Kidney epithelial cell (primary cell): ENCODE results near the gene BOD1L1. TPM values are rescaled to one million over a fixed set of nuclear protein-coding genes. Genes with fewer than 3 reads are reported as not detected.

ENCODE experiments used
- DNase-seq: peaks from one replicate; pipeline ENCODE4 v3.0.0-alpha.2; 2010; ENCODE audit warnings: low read depth
- H3K27me3 ChIP-seq: 2 replicates; pipeline ENCODE4 v1.6.0; 2011; ENCODE audit warnings: low read length; ENCODE audit not compliant: control insufficient read depth, insufficient read depth
- H3K36me3 ChIP-seq: 2 replicates; pipeline ENCODE4 v1.5.1; 2011; ENCODE audit warnings: low read length; ENCODE audit not compliant: control insufficient read depth, insufficient read depth
- H3K4me3 ChIP-seq: 2 replicates; pipeline ENCODE4 v1.5.1; 2011; ENCODE audit warnings: low read depth, mild to moderate bottlenecking, control low read depth, low read length
- CTCF ChIP-seq: IDR thresholded peaks from 2 replicates; pipeline ENCODE4 v1.5.1; 2011; ENCODE audit warnings: mild to moderate bottlenecking, moderate library complexity, low read length, control low read depth, inconsistent platforms; ENCODE audit not compliant: insufficient read depth, poor library complexity, severe bottlenecking
- total RNA-seq: library from RNA; depleted of rRNA; stranded (reverse); fragments of >200 nt; gene quantifications from 2 replicates; pipeline ENCODE4 v1.2.3, GENCODE V29; 2015

Gene BOD1L1
- total RNA-seq, 1 donor from 2014 or later = 35.2 TPM

GRCh38 chr4:13524504-13525243 is 102.9 kb downstream of the BOD1L1 start:
- H3K36me3 ChIP-seq = no peaks in the 10 kb centered on the region
- no peak for DNase-seq
- H3K27me3 ChIP-seq = peaks cover 82% of the 10 kb centered on the region
- no peak for TF ChIP-seq CTCF
- no peak overlapping the region for H3K4me3 ChIP-seq

GRCh38 chr4:13523591-13524503 is 103.7 kb downstream of the BOD1L1 start:
- Histone ChIP-seq H3K27me3 (peaks cover 74% of the 10 kb centered on the region), H3K4me3 (no peak overlapping the region), H3K36me3 (no peaks in the 10 kb centered on the region)
- no peak for DNase-seq
- TF ChIP-seq CTCF = no peak

GRCh38 chr4:13523105-13523477 is 104.4 kb downstream of the BOD1L1 start:
- DNase-seq = no peak
- TF ChIP-seq CTCF = no peak

GRCh38 chr4:13522282-13523104 is 105.0 kb downstream of the BOD1L1 start:
- Histone ChIP-seq H3K4me3 (no peak overlapping the region), H3K36me3 (no peaks in the 10 kb centered on the region), H3K27me3 (peaks cover 60% of the 10 kb centered on the region)
- DNase-seq = no peak
- TF ChIP-seq CTCF = no peak

More at GRCh38 chr4:13523105-13523477, 104.4 kb downstream of the BOD1L1 start:
- H3K27me3 ChIP-seq = peaks cover 66% of the 10 kb centered on the region
- no peaks in the 10 kb centered on the region for H3K36me3 ChIP-seq
- H3K4me3 ChIP-seq = no peak overlapping the region

GRCh38 chr4:13521047-13521446 is 106.5 kb downstream of the BOD1L1 start:
- no peak for DNase-seq
- H3K36me3 ChIP-seq = no peaks in the 10 kb centered on the region
- TF ChIP-seq CTCF = no peak
- no peak overlapping the region for H3K4me3 ChIP-seq
- H3K27me3 ChIP-seq = peaks cover 46% of the 10 kb centered on the region

Other genes starting within 250 kb of the BOD1L1 start
- 15.5 and 17.3 TPM in 2 replicates for gene RAB28, start 143.4 kb downstream of the BOD1L1 start, total RNA-seq
- gene NKX3-2, start 83.2 kb downstream of the BOD1L1 start, total RNA-seq = not detected in 2 replicates